Uterus (tissue), 4 donors: ENCODE measurements around the gene TMEM54. TPM values are rescaled to one million over a fixed set of nuclear protein-coding genes. Genes with fewer than 3 reads are reported as not detected.

Experiments used
- DNase-seq, 2 donors: peaks; one replicate each; pipeline ENCODE4 v3.0.0-alpha.2; 2019 to 2020
- H3K27ac ChIP-seq, 2 donors: fragments of 200-600 bp; sonication (generic); 1 replicate in 1 of 2; 2 replicates in 1 of 2; pipeline ENCODE4 v1.5.1; 2016 to 2018
- H3K27me3 ChIP-seq, 2 donors: fragments of 200-600 bp; sonication (generic); one replicate each; pipeline ENCODE4 v1.5.1; 2018 to 2019; ENCODE audit warnings: control low read depth in 1 of 2
- H3K36me3 ChIP-seq, 2 donors: fragments of 200-600 bp; sonication (generic); one replicate each; pipeline ENCODE4 v1.5.1; 2019; ENCODE audit warnings: control low read depth in 1 of 2
- H3K4me1 ChIP-seq, 2 donors: fragments of 200-600 bp; sonication (generic); one replicate each; pipeline ENCODE4 v1.5.1; 2018 to 2019; ENCODE audit warnings: control low read depth in 1 of 2
- H3K4me3 ChIP-seq, 2 donors: fragments of 200-600 bp; sonication (generic); 1 replicate in 1 of 2; 2 replicates in 1 of 2; pipeline ENCODE4 v1.5.1; 2018 to 2019; ENCODE audit warnings: mild to moderate bottlenecking in 1 of 2
- H3K9me3 ChIP-seq, 2 donors: fragments of 200-600 bp; sonication (generic); one replicate each; pipeline ENCODE4 v1.5.1; 2019; ENCODE audit warnings: control low read depth in 1 of 2
- POLR2A ChIP-seq, 2 donors: fragments of 450-650 bp; IDR thresholded peaks; one replicate each; pipeline ENCODE4 v1.6.1; 2016; ENCODE audit warnings: antibody characterized with exemption in 2 of 2, mild to moderate bottlenecking in 1 of 2, moderate library complexity in 1 of 2
- intact Hi-C: fragments of 100-400 bp; cut with DNase I; formaldehyde crosslinking; loops from one replicate; pipeline ENCODE4 v1.15.1; 2023; ENCODE audit warnings: low total_unique reads
- total RNA-seq, 4 donors: library from RNA; depleted of rRNA in 3 of 4; stranded (reverse); fragments of >200 nt in 3 of 4; gene quantifications; one replicate each; pipeline versions ENCODE4 v1.1.0 to v1.2.4, GENCODE V29; 2014 to 2023
- TF ChIP-seq, protein P1 (sequence below), 4 experiments: fragments of 200-600 bp in 2 of 4; fragments of 450-650 bp in 2 of 4; sonication (generic) in 2 of 4; IDR thresholded peaks; one replicate each; pipeline ENCODE4 v1.5.1; 2016 to 2019; ENCODE audit warnings: antibody characterized with exemption in 4 of 4, mild to moderate bottlenecking in 2 of 4, moderate library complexity in 1 of 4
- donor health status: DM: yes; HTN: yes; CAD: no.

Gene TMEM54
- total RNA-seq, 4 donors from 2014 or later = 18.4 to 57.4 (median 34.8) TPM

DNA sequence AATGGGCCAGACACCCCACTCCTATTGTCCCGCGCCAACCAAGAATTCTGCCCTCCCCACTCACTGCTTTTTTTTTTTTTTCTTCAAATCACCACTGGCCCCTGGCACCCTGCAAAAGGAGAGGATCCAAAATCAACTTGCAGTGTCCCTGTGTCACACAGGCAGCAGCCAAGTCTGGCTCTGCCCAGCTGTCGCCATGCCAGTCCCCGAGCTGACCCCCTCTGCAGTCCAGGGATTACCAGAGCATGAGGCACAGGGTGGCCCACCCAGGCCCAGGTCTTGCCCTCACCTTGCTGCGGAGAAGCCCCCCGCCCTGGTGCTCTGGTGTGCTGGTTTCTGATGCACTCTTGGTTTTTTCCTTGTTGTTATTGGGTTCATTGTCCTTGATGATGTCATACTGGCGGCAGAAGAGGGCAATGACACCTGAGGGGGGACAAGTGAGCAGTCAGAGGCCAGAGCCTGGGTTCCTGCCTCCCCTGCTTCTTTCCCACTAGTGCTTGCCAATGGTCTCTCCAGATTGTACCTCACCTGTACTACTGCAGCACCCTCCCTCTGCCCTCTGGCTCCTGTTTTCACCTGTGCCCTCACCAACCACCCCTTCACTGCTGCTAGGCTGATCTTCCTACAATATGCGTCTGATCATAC lies 36.7 kb downstream of the TMEM54 start:
- H3K36me3 ChIP-seq = no peaks in the 10 kb centered on the region
- H3K9me3 ChIP-seq = no peaks in the 10 kb centered on the region
- no peaks in the 10 kb centered on the region for H3K4me1 ChIP-seq
- H3K4me3 ChIP-seq = no peak overlapping the region
- TF ChIP-seq, protein P1, sequence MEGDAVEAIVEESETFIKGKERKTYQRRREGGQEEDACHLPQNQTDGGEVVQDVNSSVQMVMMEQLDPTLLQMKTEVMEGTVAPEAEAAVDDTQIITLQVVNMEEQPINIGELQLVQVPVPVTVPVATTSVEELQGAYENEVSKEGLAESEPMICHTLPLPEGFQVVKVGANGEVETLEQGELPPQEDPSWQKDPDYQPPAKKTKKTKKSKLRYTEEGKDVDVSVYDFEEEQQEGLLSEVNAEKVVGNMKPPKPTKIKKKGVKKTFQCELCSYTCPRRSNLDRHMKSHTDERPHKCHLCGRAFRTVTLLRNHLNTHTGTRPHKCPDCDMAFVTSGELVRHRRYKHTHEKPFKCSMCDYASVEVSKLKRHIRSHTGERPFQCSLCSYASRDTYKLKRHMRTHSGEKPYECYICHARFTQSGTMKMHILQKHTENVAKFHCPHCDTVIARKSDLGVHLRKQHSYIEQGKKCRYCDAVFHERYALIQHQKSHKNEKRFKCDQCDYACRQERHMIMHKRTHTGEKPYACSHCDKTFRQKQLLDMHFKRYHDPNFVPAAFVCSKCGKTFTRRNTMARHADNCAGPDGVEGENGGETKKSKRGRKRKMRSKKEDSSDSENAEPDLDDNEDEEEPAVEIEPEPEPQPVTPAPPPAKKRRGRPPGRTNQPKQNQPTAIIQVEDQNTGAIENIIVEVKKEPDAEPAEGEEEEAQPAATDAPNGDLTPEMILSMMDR (IDR thresholded peaks at IDR 0.05) = no peak
- TF ChIP-seq POLR2A (IDR thresholded peaks at IDR 0.05) = no peak
- H3K27ac ChIP-seq = no peak overlapping the region
- intact Hi-C loops = no loop called here
- no peak for DNase-seq
- no peaks in the 10 kb centered on the region for H3K27me3 ChIP-seq

DNA sequence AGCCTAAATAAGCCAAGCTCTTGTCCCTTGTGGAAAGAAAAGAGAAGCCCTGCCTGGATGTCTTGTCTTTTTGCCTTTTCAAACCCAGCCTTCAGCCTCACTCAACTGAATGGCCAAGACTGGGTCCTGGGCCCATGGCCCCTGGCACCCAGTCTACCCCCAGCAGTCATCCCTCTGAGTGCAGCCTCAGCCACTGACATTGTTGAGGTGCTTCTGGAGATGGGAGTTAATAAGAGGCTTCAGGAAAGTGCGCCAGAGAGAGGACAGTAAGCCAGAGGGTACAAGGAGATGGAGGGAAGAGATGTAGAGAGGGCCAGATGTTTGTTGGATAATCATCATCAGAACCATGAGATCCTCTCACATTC lies 37.3 kb downstream of the TMEM54 start:
- TF ChIP-seq, protein P1 (IDR thresholded peaks at IDR 0.05) = no peak
- Histone ChIP-seq H3K27ac (no peak overlapping the region), H3K4me1 (no peaks in the 10 kb centered on the region), H3K4me3 (no peak overlapping the region), H3K36me3 (no peaks in the 10 kb centered on the region), H3K9me3 (no peaks in the 10 kb centered on the region), H3K27me3 (no peaks in the 10 kb centered on the region)
- DNase-seq = no peak
- intact Hi-C loops = no loop called here

DNA sequence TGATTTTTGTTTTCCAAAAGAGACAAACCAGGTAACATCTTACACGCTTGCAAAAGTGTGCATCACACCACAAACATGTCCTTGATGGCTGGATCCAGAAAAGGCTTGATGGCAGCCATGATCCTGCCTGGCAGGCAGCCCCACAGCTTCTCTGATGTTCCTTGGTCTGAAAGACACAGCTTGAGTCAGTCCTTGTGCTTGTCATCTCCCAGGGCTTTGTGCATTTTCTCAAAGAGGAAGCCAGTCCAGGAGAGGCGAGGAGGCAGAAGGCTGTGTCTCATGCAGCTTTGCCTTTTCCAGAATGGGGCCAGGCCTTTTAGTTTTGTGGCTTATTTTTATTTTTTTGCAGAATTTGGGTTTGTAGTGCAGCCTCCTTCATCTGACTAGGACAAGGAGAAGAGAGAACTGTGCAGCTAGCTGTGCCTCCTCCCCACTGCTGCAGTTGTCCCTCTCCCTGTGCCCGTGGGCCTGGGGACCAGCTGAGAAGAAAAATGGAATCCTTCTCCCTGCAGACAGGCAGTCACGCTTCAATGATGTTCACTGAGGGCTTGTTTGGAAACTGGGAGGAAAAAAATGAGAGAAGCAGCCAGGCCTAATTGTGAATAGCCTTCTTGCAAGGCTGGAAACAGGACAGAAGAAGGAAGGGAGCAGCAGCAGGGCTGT lies 37.8 kb downstream of the TMEM54 start:
- no peaks in the 10 kb centered on the region for H3K4me1 ChIP-seq
- no peaks in the 10 kb centered on the region for H3K27me3 ChIP-seq
- H3K4me3 ChIP-seq = no peak overlapping the region
- H3K27ac ChIP-seq = no peak overlapping the region
- intact Hi-C loops = no loop called here
- H3K9me3 ChIP-seq = no peaks in the 10 kb centered on the region
- TF ChIP-seq, protein P1 (IDR thresholded peaks at IDR 0.05) = no peak
- no peak for TF ChIP-seq POLR2A (IDR thresholded peaks at IDR 0.05)
- DNase-seq = no peak
- H3K36me3 ChIP-seq = no peaks in the 10 kb centered on the region

DNA sequence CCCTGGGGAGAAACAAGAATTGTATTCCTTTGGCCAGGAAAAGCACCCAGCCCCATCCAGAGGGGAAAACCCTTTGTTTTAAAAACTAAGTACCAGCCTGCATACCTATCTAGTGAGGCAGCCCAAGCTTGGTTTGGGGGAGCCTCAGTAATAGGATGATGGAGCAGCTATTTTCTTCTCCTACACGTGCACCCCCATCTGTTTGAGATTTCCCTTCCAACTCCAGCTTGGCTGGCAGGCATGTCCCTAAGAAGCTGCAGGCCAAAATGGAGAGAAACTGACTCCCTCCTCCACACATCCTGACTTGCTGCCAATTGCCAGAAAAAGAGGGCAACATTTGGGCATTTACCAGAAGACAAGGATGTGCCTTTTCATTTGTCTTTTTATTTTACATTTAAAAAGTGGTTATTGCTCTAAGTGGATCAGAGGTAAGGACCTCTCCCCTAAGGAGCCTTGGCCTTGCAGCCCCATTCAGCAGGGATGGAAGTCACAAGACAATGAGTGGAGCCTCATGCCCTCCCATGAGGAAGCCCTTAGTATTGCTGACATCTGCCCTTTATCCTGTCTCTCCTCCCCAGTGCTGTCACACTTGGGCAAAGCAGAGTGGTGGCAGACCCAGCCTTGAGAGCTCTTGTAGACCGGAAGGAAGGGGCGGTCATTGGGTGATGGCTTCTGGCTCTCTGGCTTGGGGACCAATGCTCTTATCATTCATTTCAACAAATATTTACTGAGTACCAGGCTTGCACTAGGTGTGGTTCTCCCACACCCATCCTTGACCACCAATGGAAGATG lies 39.1 kb downstream of the TMEM54 start:
- no peaks in the 10 kb centered on the region for H3K9me3 ChIP-seq
- no peak overlapping the region for H3K4me3 ChIP-seq
- no peaks in the 10 kb centered on the region for H3K27me3 ChIP-seq
- H3K36me3 ChIP-seq = no peaks in the 10 kb centered on the region
- no peaks in the 10 kb centered on the region for H3K4me1 ChIP-seq
- TF ChIP-seq POLR2A (IDR thresholded peaks at IDR 0.05) = no peak
- TF ChIP-seq, protein P1 (IDR thresholded peaks at IDR 0.05) = no peak
- no peak for DNase-seq
- H3K27ac ChIP-seq = no peak overlapping the region
- intact Hi-C loops = no loop called here

DNA sequence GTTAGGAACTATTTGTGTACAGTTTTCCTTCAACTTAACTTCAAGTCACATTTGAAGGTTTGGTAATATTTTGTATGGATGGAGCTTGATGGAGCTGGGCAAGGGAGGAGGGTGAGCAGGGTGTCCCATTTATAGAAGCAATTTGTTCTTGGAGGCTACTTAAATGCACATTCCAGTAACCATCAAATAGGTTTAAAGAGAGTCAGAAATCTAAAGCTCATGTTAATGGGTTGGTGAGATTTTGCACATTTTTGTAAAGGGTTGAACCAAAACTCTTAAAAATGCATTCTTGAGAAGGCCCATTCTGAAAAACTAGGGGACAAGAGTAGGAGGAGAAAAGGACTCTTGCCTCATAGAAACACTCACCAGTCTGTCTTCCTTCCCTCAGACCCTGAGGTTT lies 40.6 kb downstream of the TMEM54 start:
- Histone ChIP-seq H3K4me1 (no peaks in the 10 kb centered on the region), H3K9me3 (no peaks in the 10 kb centered on the region), H3K27me3 (no peaks in the 10 kb centered on the region), H3K4me3 (no peak overlapping the region), H3K36me3 (no peaks in the 10 kb centered on the region), H3K27ac (no peak overlapping the region)
- TF ChIP-seq, protein P1 (IDR thresholded peaks at IDR 0.05) = no peak
- no peak for TF ChIP-seq POLR2A (IDR thresholded peaks at IDR 0.05)
- intact Hi-C loops = no loop called here
- no peak for DNase-seq
